ENCODE results near the gene CNTNAP2. TPM values are rescaled to one million over a fixed set of nuclear protein-coding genes. Genes with fewer than 3 reads are reported as not detected.

Gene CNTNAP2
- total and polyA plus RNA-seq, 2 of the 13 experiments (the other 11 are each of a cell fraction or from before 2014, with no cell fraction given) = 0.40 to 0.42 TPM

DNA sequence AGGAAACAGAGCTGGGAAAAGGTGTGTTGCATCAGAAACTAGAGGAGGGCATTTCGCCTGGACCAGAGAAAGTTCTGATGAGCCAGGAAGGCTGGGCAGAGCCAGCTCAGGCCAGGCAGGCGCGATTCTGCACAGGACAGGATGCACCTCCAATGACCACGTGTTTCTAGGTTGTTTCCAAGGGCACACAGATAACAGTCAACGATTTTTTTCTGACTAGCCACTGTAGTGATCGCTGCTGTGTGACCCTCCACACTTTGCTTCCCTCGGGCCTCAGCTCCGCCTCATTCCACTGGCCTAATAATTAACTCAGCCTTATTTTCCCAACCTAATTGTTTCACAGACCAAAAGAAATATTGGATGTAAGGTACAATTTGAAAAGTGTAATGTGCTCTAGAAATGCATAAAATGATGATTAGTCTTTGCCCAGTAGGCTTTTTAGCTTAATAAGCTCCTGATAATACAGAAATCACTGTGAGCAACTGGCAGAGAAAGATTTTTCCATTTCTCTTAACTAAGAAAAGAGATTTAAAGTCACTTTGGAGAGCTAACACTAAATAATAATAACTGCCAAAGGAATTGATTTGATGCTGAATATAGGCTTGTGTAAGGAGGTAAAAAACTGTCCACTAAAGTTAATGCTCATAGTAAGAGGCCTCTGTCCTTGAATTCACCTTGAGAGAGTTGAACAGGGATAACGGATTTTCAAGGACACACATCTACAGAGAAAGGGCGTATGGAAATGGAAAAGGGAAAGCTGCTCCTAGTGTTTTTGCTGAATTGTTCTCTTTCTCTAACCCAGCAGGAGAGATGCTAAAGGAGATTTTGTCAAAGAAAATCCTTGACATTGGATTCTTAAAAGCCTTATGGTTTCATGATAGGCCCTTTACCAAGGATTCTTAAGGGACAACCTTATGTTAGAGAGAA, 2183.0 kb downstream of the CNTNAP2 start (continued):
- TF ChIP-seq FOXJ3 (CRISPR knock-in tag; IDR thresholded peaks at IDR 0.05; ENCODE audit: borderline replicate concordance) (peak; percentile 19; the same call in 1 of the 2 replicates), ARID4A (CRISPR knock-in tag; IDR thresholded peaks at IDR 0.05; ENCODE audit: borderline replicate concordance) (peak; percentile 32; the same call in 1 of the 2 replicates), SOX6 (IDR thresholded peaks at IDR 0.05) (no peak), SOX6 (CRISPR knock-in tag; IDR thresholded peaks at IDR 0.05) (peak; percentile 69), AKAP8 (CRISPR knock-in tag; IDR thresholded peaks at IDR 0.05) (no peak), ZBTB25 (CRISPR knock-in tag; IDR thresholded peaks at IDR 0.05) (no peak), ZNF557 (CRISPR knock-in tag; IDR thresholded peaks at IDR 0.05) (no peak), SP4 (CRISPR knock-in tag; IDR thresholded peaks at IDR 0.05) (no peak), MIER3 (CRISPR knock-in tag; IDR thresholded peaks at IDR 0.05; ENCODE audit: borderline replicate concordance) (no peak), NKX3-1 (CRISPR knock-in tag; IDR thresholded peaks at IDR 0.05) (no peak), ZNF232 (CRISPR knock-in tag; IDR thresholded peaks at IDR 0.05; ENCODE audit: borderline replicate concordance) (no peak), ZNF552 (CRISPR knock-in tag; IDR thresholded peaks at IDR 0.05; ENCODE audit: borderline replicate concordance) (no peak)
- TF ChIP-seq, protein P1, sequence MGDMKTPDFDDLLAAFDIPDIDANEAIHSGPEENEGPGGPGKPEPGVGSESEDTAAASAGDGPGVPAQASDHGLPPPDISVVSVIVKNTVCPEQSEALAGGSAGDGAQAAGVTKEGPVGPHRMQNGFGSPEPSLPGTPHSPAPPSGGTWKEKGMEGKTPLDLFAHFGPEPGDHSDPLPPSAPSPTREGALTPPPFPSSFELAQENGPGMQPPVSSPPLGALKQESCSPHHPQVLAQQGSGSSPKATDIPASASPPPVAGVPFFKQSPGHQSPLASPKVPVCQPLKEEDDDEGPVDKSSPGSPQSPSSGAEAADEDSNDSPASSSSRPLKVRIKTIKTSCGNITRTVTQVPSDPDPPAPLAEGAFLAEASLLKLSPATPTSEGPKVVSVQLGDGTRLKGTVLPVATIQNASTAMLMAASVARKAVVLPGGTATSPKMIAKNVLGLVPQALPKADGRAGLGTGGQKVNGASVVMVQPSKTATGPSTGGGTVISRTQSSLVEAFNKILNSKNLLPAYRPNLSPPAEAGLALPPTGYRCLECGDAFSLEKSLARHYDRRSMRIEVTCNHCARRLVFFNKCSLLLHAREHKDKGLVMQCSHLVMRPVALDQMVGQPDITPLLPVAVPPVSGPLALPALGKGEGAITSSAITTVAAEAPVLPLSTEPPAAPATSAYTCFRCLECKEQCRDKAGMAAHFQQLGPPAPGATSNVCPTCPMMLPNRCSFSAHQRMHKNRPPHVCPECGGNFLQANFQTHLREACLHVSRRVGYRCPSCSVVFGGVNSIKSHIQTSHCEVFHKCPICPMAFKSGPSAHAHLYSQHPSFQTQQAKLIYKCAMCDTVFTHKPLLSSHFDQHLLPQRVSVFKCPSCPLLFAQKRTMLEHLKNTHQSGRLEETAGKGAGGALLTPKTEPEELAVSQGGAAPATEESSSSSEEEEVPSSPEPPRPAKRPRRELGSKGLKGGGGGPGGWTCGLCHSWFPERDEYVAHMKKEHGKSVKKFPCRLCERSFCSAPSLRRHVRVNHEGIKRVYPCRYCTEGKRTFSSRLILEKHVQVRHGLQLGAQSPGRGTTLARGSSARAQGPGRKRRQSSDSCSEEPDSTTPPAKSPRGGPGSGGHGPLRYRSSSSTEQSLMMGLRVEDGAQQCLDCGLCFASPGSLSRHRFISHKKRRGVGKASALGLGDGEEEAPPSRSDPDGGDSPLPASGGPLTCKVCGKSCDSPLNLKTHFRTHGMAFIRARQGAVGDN (CRISPR knock-in tag; IDR thresholded peaks at IDR 0.05) = peak; percentile 51; the same call in 1 of the 2 replicates
- TF ChIP-seq, protein P2, sequence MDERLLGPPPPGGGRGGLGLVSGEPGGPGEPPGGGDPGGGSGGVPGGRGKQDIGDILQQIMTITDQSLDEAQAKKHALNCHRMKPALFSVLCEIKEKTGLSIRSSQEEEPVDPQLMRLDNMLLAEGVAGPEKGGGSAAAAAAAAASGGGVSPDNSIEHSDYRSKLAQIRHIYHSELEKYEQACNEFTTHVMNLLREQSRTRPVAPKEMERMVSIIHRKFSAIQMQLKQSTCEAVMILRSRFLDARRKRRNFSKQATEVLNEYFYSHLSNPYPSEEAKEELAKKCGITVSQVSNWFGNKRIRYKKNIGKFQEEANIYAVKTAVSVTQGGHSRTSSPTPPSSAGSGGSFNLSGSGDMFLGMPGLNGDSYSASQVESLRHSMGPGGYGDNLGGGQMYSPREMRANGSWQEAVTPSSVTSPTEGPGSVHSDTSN (CRISPR knock-in tag; IDR thresholded peaks at IDR 0.05) = no peak
- TF ChIP-seq, protein P3, sequence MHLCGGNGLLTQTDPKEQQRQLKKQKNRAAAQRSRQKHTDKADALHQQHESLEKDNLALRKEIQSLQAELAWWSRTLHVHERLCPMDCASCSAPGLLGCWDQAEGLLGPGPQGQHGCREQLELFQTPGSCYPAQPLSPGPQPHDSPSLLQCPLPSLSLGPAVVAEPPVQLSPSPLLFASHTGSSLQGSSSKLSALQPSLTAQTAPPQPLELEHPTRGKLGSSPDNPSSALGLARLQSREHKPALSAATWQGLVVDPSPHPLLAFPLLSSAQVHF (CRISPR knock-in tag; IDR thresholded peaks at IDR 0.05) = no peak
